ENCODE measurements around the gene GPATCH8.

- TF ChIP-seq CTCF (IDR thresholded peaks at IDR 0.05) (no peak), EP300 (IDR thresholded peaks at IDR 0.05) (no peak), POLR2A (IDR thresholded peaks at IDR 0.05) (no peak)
These were observed 147.5 kb downstream of the GPATCH8 start for GRCh38 chr17:44355642-44356099.
